HCT116 (cell line): ENCODE measurements around the gene GFER. TPM values are rescaled to one million over a fixed set of nuclear protein-coding genes. Genes with fewer than 3 reads are reported as not detected.
A peak's percentile ranks its signal among the peaks of the same experiment; 100 is the strongest.

Experiments
- ATAC-seq: fragments of 200-7000 bp; cut with Tn5 transposase; 2 replicates; pipeline ENCODE4 v1.9.1; 2020; ENCODE audit warnings: mild to moderate bottlenecking, moderate library complexity
- BruUV-seq: library from RNA; stranded (reverse); fragments of 400-500 nt; replicated peaks from 2 replicates; lab custom pipeline; 2021; lab: Mats Ljungman, UMichigan
- CTCF ChIA-PET: fragments of 300-600 bp; sonication (Branson Sonifier 250); formaldehyde crosslinking; loops from one replicate; lab custom pipeline; 2021; ENCODE audit warnings: antibody characterized with exemption; lab: Charles Lee
- POLR2A ChIA-PET: fragments of 300-600, 350-600 bp; sonication (Branson Sonifier 250); formaldehyde crosslinking; loops from one replicate; lab custom pipeline; 2021; ENCODE audit warnings: antibody characterized with exemption; lab: Charles Lee
- RAD21 ChIA-PET, 2 experiments: fragments of 300-600 bp; sonication (Branson Sonifier 250); formaldehyde crosslinking; loops; one replicate each; lab custom pipeline; 2023; ENCODE audit warnings: low total read pairs in 2 of 2; ENCODE audit not compliant: uncharacterized antibody in 2 of 2, unreplicated experiment in 2 of 2, low non-redundant PET in 1 of 2; lab: Charles Lee
- DNase-seq: peaks from one replicate; pipeline ENCODE4 v3.0.0-alpha.2; 2010; ENCODE audit warnings: low read depth, low spot score
- H2AFZ ChIP-seq: fragments of 200-600 bp; shearing (Covaris generic), sonication (generic); 2 replicates; pipeline ENCODE4 v1.6.1; 2017; ENCODE audit warnings: low read depth, mixed run types, mixed read lengths, antibody characterized with exemption, low read length; ENCODE audit not compliant: poor library complexity, severe bottlenecking
- H3K27ac ChIP-seq: 2 replicates; pipeline ENCODE4 v1.5.1; 2012; ENCODE audit warnings: low read depth, low read length
- H3K27me3 ChIP-seq: fragments of 200-600 bp; sonication (generic); 2 replicates; pipeline ENCODE4 v1.6.1; 2016; ENCODE audit warnings: mixed run types, low read length, mixed read lengths; ENCODE audit not compliant: insufficient read depth
- H3K36me3 ChIP-seq, 2 experiments: fragments of 200-500 bp in 1 of 2; fragments of 200-600 bp in 1 of 2; sonication (Bioruptor generic) in 1 of 2; sonication (generic) in 1 of 2; 2 replicates each; pipeline versions ENCODE4 v1.5.1 to v1.6.1; 2014 to 2016; ENCODE audit warnings: low read length in 2 of 2, inconsistent platforms in 1 of 2, mixed read lengths in 1 of 2, mixed run types in 1 of 2; ENCODE audit not compliant: insufficient read depth in 2 of 2, control insufficient read depth in 1 of 2
- H3K4me1 ChIP-seq, 2 experiments: fragments of 200-600 bp in 1 of 2; sonication (generic) in 1 of 2; 2 replicates each; pipeline versions ENCODE4 v1.5.1 to v1.6.1; 2012 to 2017; ENCODE audit warnings: low read length in 2 of 2, inconsistent platforms in 1 of 2, mild to moderate bottlenecking in 1 of 2, mixed read lengths in 1 of 2, mixed run types in 1 of 2, moderate library complexity in 1 of 2; ENCODE audit not compliant: insufficient read depth in 2 of 2, control insufficient read depth in 1 of 2
- H3K4me2 ChIP-seq: fragments of 200-600 bp; sonication (generic); 2 replicates; pipeline ENCODE4 v1.6.1; 2017; ENCODE audit warnings: mixed run types, low read length, mixed read lengths
- H3K4me3 ChIP-seq, 2 experiments: fragments of 200-600 bp in 1 of 2; sonication (generic) in 1 of 2; replicated peaks in 1 of 2; 2 replicates each; pipeline ENCODE4 v1.5.1; 2011 to 2016; ENCODE audit warnings: low read length in 2 of 2, control low read depth in 1 of 2, low read depth in 1 of 2, mild to moderate bottlenecking in 1 of 2, mixed read lengths in 1 of 2, mixed run types in 1 of 2
- H3K79me2 ChIP-seq: fragments of 200-600 bp; sonication (generic); 2 replicates; pipeline ENCODE4 v1.6.1; 2017; ENCODE audit warnings: mild to moderate bottlenecking, mixed run types, low read length, moderate library complexity, mixed read lengths; ENCODE audit not compliant: insufficient read depth
- H3K9ac ChIP-seq: fragments of 200-600 bp; sonication (generic); 2 replicates; pipeline ENCODE4 v1.6.1; 2016; ENCODE audit warnings: low read length, mixed read lengths
- H3K9me2 ChIP-seq: fragments of 200-600 bp; sonication (generic), shearing (Covaris generic); 2 replicates; pipeline ENCODE4 v1.6.1; 2017; ENCODE audit warnings: mixed run types, mild to moderate bottlenecking, moderate library complexity; ENCODE audit not compliant: insufficient read depth
- H3K9me3 ChIP-seq, 2 experiments: fragments of 200-500 bp in 1 of 2; fragments of 200-600 bp in 1 of 2; sonication (Bioruptor generic) in 1 of 2; sonication (generic) in 1 of 2; 2 replicates each; pipeline ENCODE4 v1.6.1; 2014 to 2017; ENCODE audit warnings: low read length in 2 of 2, mixed read lengths in 2 of 2, inconsistent platforms in 1 of 2, low read depth in 1 of 2, mild to moderate bottlenecking in 1 of 2, mixed run types in 1 of 2, moderate library complexity in 1 of 2; ENCODE audit not compliant: control insufficient read depth in 1 of 2, insufficient read depth in 1 of 2
- H4K20me1 ChIP-seq: fragments of 200-600 bp; sonication (generic), shearing (Covaris generic); 2 replicates; pipeline ENCODE4 v1.6.1; 2017; ENCODE audit warnings: mixed run types, mild to moderate bottlenecking, moderate library complexity; ENCODE audit not compliant: insufficient read depth
- CTCF ChIP-seq, 3 experiments: fragments of 200-600 bp in 1 of 3; sonication (generic) in 1 of 3; IDR thresholded peaks in 2 of 3; conservative IDR thresholded peaks in 1 of 3; 2 replicates each; pipeline ENCODE4 v1.5.1; 2012 to 2017; ENCODE audit warnings: low read depth in 2 of 3, low read length in 2 of 3, antibody characterized with exemption in 1 of 3, borderline replicate concordance in 1 of 3, control low read depth in 1 of 3, mild to moderate bottlenecking in 1 of 3, mixed read lengths in 1 of 3, mixed run types in 1 of 3, moderate library complexity in 1 of 3; ENCODE audit not compliant: insufficient read depth in 1 of 3
- SRF ChIP-seq: IDR thresholded peaks from 2 replicates; pipeline ENCODE4 v1.6.1; 2012; ENCODE audit warnings: low read depth
- intact Hi-C: fragments of 100-400 bp; cut with micrococcal nuclease; formaldehyde crosslinking; loops from 2 replicates; pipeline ENCODE4 v1.10.0; 2022
- total RNA-seq: library from RNA; stranded (reverse); gene quantifications from one replicate; pipeline ENCODE4 v1.2.1, GENCODE V29; 2021; ENCODE audit not compliant: unreplicated experiment

GFER gene
- total RNA-seq, 1 experiment from 2014 or later, result 47.3 TPM

DNA sequence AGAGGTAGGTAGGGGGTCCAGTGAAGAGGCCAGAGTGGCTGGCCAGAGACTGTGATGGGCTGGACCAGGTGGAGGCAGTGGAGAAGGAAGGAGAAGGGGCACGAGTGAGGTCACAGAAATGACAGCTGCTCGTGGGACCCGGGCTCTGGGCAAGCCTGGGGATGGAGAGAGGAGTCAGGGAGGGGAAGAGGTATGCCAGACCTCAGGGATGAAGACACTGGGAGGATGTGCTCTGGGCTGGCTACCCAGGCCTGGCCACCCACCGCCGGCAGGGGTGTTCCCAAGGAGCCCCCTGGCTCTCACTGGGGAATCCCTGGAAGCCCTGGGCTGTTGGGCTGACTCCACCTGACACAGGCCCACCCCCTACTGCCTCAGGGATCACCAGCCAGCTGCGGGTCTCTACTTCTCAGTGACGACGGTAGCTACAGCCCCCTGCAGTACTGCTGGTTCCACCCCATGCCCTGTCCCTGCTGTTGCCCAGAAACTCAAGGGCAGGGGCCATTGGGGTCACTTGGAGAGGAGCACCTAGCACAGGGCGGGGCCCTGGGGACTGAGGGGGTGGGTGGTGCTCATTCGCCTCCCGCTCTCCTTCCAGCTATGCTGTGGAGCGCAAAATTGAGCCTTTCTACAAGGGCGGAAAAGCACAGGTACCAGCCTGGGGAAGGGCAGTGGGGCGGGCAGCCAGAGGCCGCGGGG lies 10.4 kb upstream of the GFER start:
- H4K20me1 ChIP-seq, result no peaks in the 10 kb centered on the region
- no peaks in the 10 kb centered on the region for H3K27me3 ChIP-seq
- POLR2A ChIA-PET, result interaction anchor here (1.4 kb wide), 1 partner anchor 9 kb away, joined by 5 read pairs; the partner anchor contains the start of gene RPS2
- DNase-seq (no peak), ATAC-seq (no peak)
- peak overlapping the region in 1 of 2 experiments; percentile 96; a peak in 3 of 4 replicates for H3K4me3 ChIP-seq
- TF ChIP-seq SRF, result no peak
- H3K79me2 ChIP-seq, result peaks cover 37% of the 10 kb centered on the region
- CTCF ChIA-PET, result no interaction called here
- H3K27ac ChIP-seq, result no peak overlapping the region
- peak overlapping the region; percentile 98 for H3K4me2 ChIP-seq
- H3K4me1 ChIP-seq, result peaks cover 11 to 29% of the 10 kb centered on the region in 2 experiments
- H3K9me3 ChIP-seq, result no peaks in the 10 kb centered on the region
- peaks cover 0 to 41% of the 10 kb centered on the region in 2 experiments; a peak in 2 of 4 replicates for H3K36me3 ChIP-seq
- intact Hi-C loops, result no loop called here
- RAD21 ChIA-PET, result no interaction called here
- peak overlapping the region; percentile 98 for H3K9ac ChIP-seq
- no peak overlapping the region for H2AFZ ChIP-seq
- no TSS peak for BruUV-seq
- no peaks in the 10 kb centered on the region for H3K9me2 ChIP-seq

DNA sequence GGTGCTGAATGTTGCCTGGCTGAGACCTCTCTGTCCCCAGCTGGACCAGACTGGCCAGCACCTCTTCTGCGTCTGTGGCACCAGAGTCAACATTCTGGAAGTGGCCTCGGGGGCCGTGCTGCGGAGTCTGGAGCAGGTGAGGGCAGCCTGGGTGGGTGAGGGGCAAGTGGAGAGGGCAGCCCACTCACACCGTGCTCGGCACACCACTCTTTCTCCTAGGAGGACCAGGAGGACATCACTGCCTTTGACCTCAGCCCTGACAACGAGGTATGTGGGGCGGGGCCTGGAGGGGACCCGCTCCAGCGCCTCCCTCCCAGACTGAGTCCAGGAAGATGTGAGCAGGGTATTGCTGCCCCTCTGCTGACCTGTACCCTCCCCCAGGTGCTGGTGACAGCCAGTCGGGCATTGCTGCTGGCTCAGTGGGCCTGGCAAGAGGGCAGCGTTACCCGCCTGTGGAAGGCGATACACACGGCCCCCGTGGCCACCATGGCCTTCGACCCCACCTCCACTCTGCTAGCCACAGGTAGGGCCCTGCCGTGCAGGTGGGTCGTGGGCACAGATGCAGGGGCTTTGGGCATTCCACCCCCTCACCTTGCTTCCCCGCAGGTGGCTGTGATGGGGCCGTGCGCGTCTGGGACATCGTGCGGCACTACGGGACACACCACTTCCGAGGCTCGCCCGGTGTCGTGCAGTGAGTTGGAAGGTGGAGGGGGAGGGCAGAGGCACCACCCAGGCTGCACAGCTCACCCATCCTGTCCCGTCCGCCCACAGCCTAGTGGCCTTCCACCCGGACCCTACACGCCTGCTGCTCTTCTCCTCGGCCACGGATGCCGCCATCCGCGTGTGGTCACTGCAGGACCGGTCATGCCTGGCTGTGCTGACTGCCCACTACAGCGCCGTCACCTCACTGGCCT lies 9.6 kb upstream of the GFER start:
- no peak for ATAC-seq
- H3K36me3 ChIP-seq, result peaks cover 0 to 41% of the 10 kb centered on the region in 2 experiments; a peak in 2 of 4 replicates
- CTCF ChIA-PET, result no interaction called here

More for the DNA sequence above, 9.6 kb upstream of the GFER start:
- no peak overlapping the region for H3K4me3 ChIP-seq
- H3K4me2 ChIP-seq, result no peak overlapping the region
- BruUV-seq, result no TSS peak
- no peak overlapping the region for H3K9ac ChIP-seq
- H3K4me1 ChIP-seq, result peaks cover 12 to 37% of the 10 kb centered on the region in 2 experiments
- no peak for TF ChIP-seq CTCF (IDR thresholded peaks at IDR 0.05 in 2 of 3, conservative IDR thresholded peaks at IDR 0.05 in 1 of 3; ENCODE audit: borderline replicate concordance in 1 of 3, insufficient read depth in 1 of 3, low read depth in 2 of 3, low read length in 2 of 3)
- no peaks in the 10 kb centered on the region for H3K9me2 ChIP-seq
- intact Hi-C loops, result no loop called here
- peaks cover 37% of the 10 kb centered on the region for H3K79me2 ChIP-seq
- DNase-seq, result no peak
- ChIA-PET RAD21 (no interaction called here), POLR2A (interaction anchor here (1.4 to 12.5 kb wide), 2 partner anchors 9 to 10 kb away, joined by 5 to 104 read pairs; partner anchors contain the start of genes RNF151 and RPS2)
- no peaks in the 10 kb centered on the region for H4K20me1 ChIP-seq
- no peak overlapping the region for H3K27ac ChIP-seq
- no peaks in the 10 kb centered on the region for H3K9me3 ChIP-seq
- no peaks in the 10 kb centered on the region for H3K27me3 ChIP-seq
- no peak overlapping the region for H2AFZ ChIP-seq
